ENCODE results near the gene GAD2.

GAD2 gene

GRCh38 chr10:26222563-26222962, 6.0 kb downstream of the GAD2 start:
- DNase-seq (ENCODE audit: low read depth), result no peak

- no peak for DNase-seq (ENCODE audit: low read depth)
These were observed 8.7 kb downstream of the GAD2 start for GRCh38 chr10:26225322-26225721.

- no peak for DNase-seq (ENCODE audit: low read depth)
These were observed 11.2 kb downstream of the GAD2 start for GRCh38 chr10:26227786-26228185.

- DNase-seq (ENCODE audit: low read depth), result no peak
These were observed 15.6 kb downstream of the GAD2 start for GRCh38 chr10:26232174-26232573.

- DNase-seq (ENCODE audit: low read depth), result no peak
These were observed 19.2 kb downstream of the GAD2 start for GRCh38 chr10:26235761-26236160.

GRCh38 chr10:26238378-26238777, 21.8 kb downstream of the GAD2 start:
- DNase-seq (ENCODE audit: low read depth), result no peak

GRCh38 chr10:26242706-26243350, 26.3 kb downstream of the GAD2 start:
- DNase-seq (ENCODE audit: low read depth), result no peak

- DNase-seq (ENCODE audit: low read depth), result no peak
These were observed 26.8 kb downstream of the GAD2 start for GRCh38 chr10:26243351-26243720.

- no peak for DNase-seq (ENCODE audit: low read depth)
These were observed 33.1 kb downstream of the GAD2 start for GRCh38 chr10:26249681-26250080.

- no peak for DNase-seq (ENCODE audit: low read depth)
These were observed 35.4 kb downstream of the GAD2 start for GRCh38 chr10:26251925-26252324.

- no peak for DNase-seq (ENCODE audit: low read depth)
These were observed 38.0 kb downstream of the GAD2 start for GRCh38 chr10:26254616-26255015.

GRCh38 chr10:26259341-26259740, 42.8 kb downstream of the GAD2 start:
- DNase-seq (ENCODE audit: low read depth), result no peak

GRCh38 chr10:26269754-26270153, 53.2 kb downstream of the GAD2 start:
- no peak for DNase-seq (ENCODE audit: low read depth)

GRCh38 chr10:26274391-26274790, 57.8 kb downstream of the GAD2 start:
- DNase-seq (ENCODE audit: low read depth), result no peak

GRCh38 chr10:26278295-26278694, 61.7 kb downstream of the GAD2 start:
- no peak for DNase-seq (ENCODE audit: low read depth)

- no peak for DNase-seq (ENCODE audit: low read depth)
These were observed 73.7 kb downstream of the GAD2 start for GRCh38 chr10:26290236-26290635.

- DNase-seq (ENCODE audit: low read depth), result no peak
These were observed 75.3 kb downstream of the GAD2 start for GRCh38 chr10:26291721-26292480.

GRCh38 chr10:26296360-26296759, 79.8 kb downstream of the GAD2 start:
- no peak for DNase-seq (ENCODE audit: low read depth)

- DNase-seq (ENCODE audit: low read depth), result no peak
These were observed 83.4 kb downstream of the GAD2 start for GRCh38 chr10:26300001-26300400.

GRCh38 chr10:26303366-26303765, 86.8 kb downstream of the GAD2 start:
- DNase-seq (ENCODE audit: low read depth), result no peak

GRCh38 chr10:26310361-26310760, 93.8 kb downstream of the GAD2 start:
- DNase-seq (ENCODE audit: low read depth), result no peak

GRCh38 chr10:26311383-26311940, 94.9 kb downstream of the GAD2 start:
- DNase-seq (ENCODE audit: low read depth), result no peak

GRCh38 chr10:26314265-26315013, 97.9 kb downstream of the GAD2 start:
- DNase-seq (ENCODE audit: low read depth), result no peak
